CD14-positive monocyte (primary cell): ENCODE measurements around the gene DAPK2. TPM values are rescaled to one million over a fixed set of nuclear protein-coding genes. Genes with fewer than 3 reads are reported as not detected.
A peak's percentile ranks its signal among the peaks of the same experiment; 100 is the strongest.

Experiments
- DNase-seq, 3 donors: peaks; one replicate each; pipeline ENCODE4 v3.0.0-alpha.2; 2011 to 2022
- H2AFZ ChIP-seq: 2 replicates; pipeline ENCODE4 v1.6.0; 2012; ENCODE audit warnings: mild to moderate bottlenecking, low read depth, low read length, inconsistent platforms; ENCODE audit not compliant: insufficient read depth, poor library complexity, severe bottlenecking
- H3K27ac ChIP-seq, 2 donors: 1 replicate in 1 of 2; 2 replicates in 1 of 2; pipeline ENCODE4 v1.5.1; 2012 to 2013; ENCODE audit warnings: low read length in 2 of 2, control low read depth in 1 of 2, inconsistent platforms in 1 of 2, low read depth in 1 of 2, mild to moderate bottlenecking in 1 of 2
- H3K27me3 ChIP-seq, 2 donors: one replicate each; pipeline versions ENCODE4 v1.6.0 to v1.6.1; 2011 to 2013; ENCODE audit warnings: low read length in 2 of 2; ENCODE audit not compliant: control insufficient read depth in 2 of 2, insufficient read depth in 2 of 2
- H3K36me3 ChIP-seq, 2 donors: replicated peaks in 1 of 2; 1 replicate in 1 of 2; 2 replicates in 1 of 2; pipeline versions ENCODE4 v1.5.1 to v1.6.1; 2012 to 2013; ENCODE audit warnings: low read length in 2 of 2, control low read depth in 1 of 2, inconsistent platforms in 1 of 2, mild to moderate bottlenecking in 1 of 2; ENCODE audit not compliant: insufficient read depth in 2 of 2, control insufficient read depth in 1 of 2
- H3K4me1 ChIP-seq, 2 donors: 1 replicate in 1 of 2; 2 replicates in 1 of 2; pipeline versions ENCODE4 v1.5.1 to v1.6.1; 2012 to 2013; ENCODE audit warnings: low read length in 2 of 2, control low read depth in 1 of 2, inconsistent platforms in 1 of 2, mild to moderate bottlenecking in 1 of 2, moderate library complexity in 1 of 2; ENCODE audit not compliant: insufficient read depth in 2 of 2, control insufficient read depth in 1 of 2
- H3K4me2 ChIP-seq: replicated peaks from 2 replicates; pipeline ENCODE3; 2012; ENCODE audit warnings: low read length, moderate library complexity, mild to moderate bottlenecking; ENCODE audit not compliant: poor library complexity, severe bottlenecking; ENCODE audit errors: extremely low read depth
- H3K4me3 ChIP-seq, 3 experiments: fragments of 200-600 bp in 1 of 3; sonication (generic) in 1 of 3; replicated peaks in 1 of 3; 1 replicate in 2 of 3; 2 replicates in 1 of 3; pipeline ENCODE4 v1.5.1; 2011 to 2013; ENCODE audit warnings: low read length in 3 of 3, mild to moderate bottlenecking in 3 of 3, control low read depth in 2 of 3, low read depth in 2 of 3, inconsistent platforms in 1 of 3, moderate library complexity in 1 of 3
- H3K79me2 ChIP-seq: 2 replicates; pipeline ENCODE4 v1.6.0; 2012; ENCODE audit warnings: mild to moderate bottlenecking, control low read depth, inconsistent platforms, low read length, moderate library complexity; ENCODE audit not compliant: insufficient read depth
- H3K9ac ChIP-seq: 2 replicates; pipeline ENCODE4 v1.6.0; 2017; ENCODE audit warnings: low read length, mild to moderate bottlenecking; ENCODE audit not compliant: insufficient read depth, poor library complexity, severe bottlenecking
- H3K9me3 ChIP-seq, 2 donors: replicated peaks in 1 of 2; 1 replicate in 1 of 2; 2 replicates in 1 of 2; pipeline versions ENCODE4 v1.5.1 to v1.6.1; 2012 to 2013; ENCODE audit warnings: low read length in 2 of 2, control low read depth in 1 of 2; ENCODE audit not compliant: control insufficient read depth in 1 of 2, insufficient read depth in 1 of 2
- H4K20me1 ChIP-seq: 2 replicates; pipeline ENCODE4 v1.6.0; 2012; ENCODE audit warnings: mild to moderate bottlenecking, low read length, control low read depth, moderate library complexity; ENCODE audit not compliant: insufficient read depth
- H3K27ac Mint-ChIP-seq, 7 donors: one replicate each; pipeline ENCODE4 v1.8.0; 2020; ENCODE audit warnings: mild to moderate bottlenecking in 7 of 7, mixed read lengths in 7 of 7, moderate library complexity in 6 of 7, inconsistent platforms in 2 of 7
- H3K27me3 Mint-ChIP-seq, 3 donors: one replicate each; pipeline ENCODE4 v1.8.0; 2021 to 2022; ENCODE audit warnings: low read depth in 3 of 3, mild to moderate bottlenecking in 3 of 3, mixed read lengths in 3 of 3, moderate library complexity in 3 of 3, inconsistent platforms in 1 of 3
- H3K36me3 Mint-ChIP-seq, 2 donors: one replicate each; pipeline ENCODE4 v1.8.0; 2020; ENCODE audit warnings: mixed read lengths in 2 of 2, inconsistent platforms in 1 of 2, mild to moderate bottlenecking in 1 of 2
- H3K4me1 Mint-ChIP-seq: one replicate; pipeline ENCODE4 v1.8.0; 2020; ENCODE audit warnings: mild to moderate bottlenecking, mixed read lengths
- H3K4me3 Mint-ChIP-seq, 2 donors: one replicate each; pipeline ENCODE4 v1.8.0; 2020; ENCODE audit warnings: mild to moderate bottlenecking in 2 of 2, mixed read lengths in 2 of 2, moderate library complexity in 1 of 2
- H3K9me3 Mint-ChIP-seq, 7 donors: one replicate each; pipeline ENCODE4 v1.8.0; 2020 to 2022; ENCODE audit warnings: mixed read lengths in 7 of 7, mild to moderate bottlenecking in 6 of 7, moderate library complexity in 6 of 7, inconsistent platforms in 2 of 7
- WGBS: methylation state at CpG from one replicate; pipeline ENCODE4 v1.1.5; 2013; ENCODE audit warnings: missing lambda C conversion rate; ENCODE audit not compliant: insufficient coverage; 5-methylcytosine and 5-hydroxymethylcytosine counted together
- intact Hi-C, 2 donors: fragments of 100-400 bp; cut with micrococcal nuclease; formaldehyde crosslinking; loops; one replicate each; pipeline versions ENCODE4 v1.15.0 to v1.15.1; 2023
- polyA plus RNA-seq, 3 donors: library from polyadenylated mRNA; depleted of rRNA in 1 of 3; unstranded in 2 of 3; stranded (reverse) in 1 of 3; fragments of 300-500 nt in 2 of 3; fragments of >200 nt in 1 of 3; fragmentation: Illumina TruSeq in 2 of 3; gene quantifications; 1 replicate in 2 of 3; 2 replicates in 1 of 3; pipeline ENCODE4 v1.2.3, GENCODE V29; 2012 to 2021
- TF ChIP-seq, protein P1 (sequence below): fragments of 200-600 bp; IDR thresholded peaks from one replicate; pipeline ENCODE4 v1.8.0; 2022; ENCODE audit warnings: antibody characterized with exemption, mild to moderate bottlenecking

DAPK2 gene
- polyA plus RNA-seq, 3 donors, result 0.59 to 4.1 (median 2.1) TPM

- H3K9me3 Mint-ChIP-seq, result peaks cover 3 to 11% (median 9%) of the 10 kb centered on the region in 7 donors
- H3K4me1 Mint-ChIP-seq, result peaks cover 28% of the 10 kb centered on the region
- H3K27ac Mint-ChIP-seq, result peak overlapping the region in 1 of 7 donors; percentile 50
- peak overlapping the region in 1 of 2 donors; percentile 48 for H3K4me3 Mint-ChIP-seq
- no peak overlapping the region for H2AFZ ChIP-seq
- no peak overlapping the region for H3K4me3 ChIP-seq
- no peaks in the 10 kb centered on the region for H3K36me3 ChIP-seq
- peaks cover 14 to 22% of the 10 kb centered on the region in 2 donors for H3K4me1 ChIP-seq
- H3K4me2 ChIP-seq, result no peak overlapping the region
- H3K27me3 Mint-ChIP-seq, result peaks cover 0 to 1% (median 0%) of the 10 kb centered on the region in 3 donors
- WGBS, result 87% methylated on average over 4 of the region's 5 CpGs
- H4K20me1 ChIP-seq, result no peaks in the 10 kb centered on the region
- DNase-seq, result no peak
- H3K9ac ChIP-seq, result peak overlapping the region; percentile 22
- no peak overlapping the region for H3K27ac ChIP-seq
- H3K79me2 ChIP-seq, result no peaks in the 10 kb centered on the region
- intact Hi-C loops, result no loop called here
- peaks cover 0 to 6% of the 10 kb centered on the region in 2 donors for H3K36me3 Mint-ChIP-seq
- H3K9me3 ChIP-seq, result peaks cover 0 to 13% of the 10 kb centered on the region in 2 donors
- TF ChIP-seq, protein P1, sequence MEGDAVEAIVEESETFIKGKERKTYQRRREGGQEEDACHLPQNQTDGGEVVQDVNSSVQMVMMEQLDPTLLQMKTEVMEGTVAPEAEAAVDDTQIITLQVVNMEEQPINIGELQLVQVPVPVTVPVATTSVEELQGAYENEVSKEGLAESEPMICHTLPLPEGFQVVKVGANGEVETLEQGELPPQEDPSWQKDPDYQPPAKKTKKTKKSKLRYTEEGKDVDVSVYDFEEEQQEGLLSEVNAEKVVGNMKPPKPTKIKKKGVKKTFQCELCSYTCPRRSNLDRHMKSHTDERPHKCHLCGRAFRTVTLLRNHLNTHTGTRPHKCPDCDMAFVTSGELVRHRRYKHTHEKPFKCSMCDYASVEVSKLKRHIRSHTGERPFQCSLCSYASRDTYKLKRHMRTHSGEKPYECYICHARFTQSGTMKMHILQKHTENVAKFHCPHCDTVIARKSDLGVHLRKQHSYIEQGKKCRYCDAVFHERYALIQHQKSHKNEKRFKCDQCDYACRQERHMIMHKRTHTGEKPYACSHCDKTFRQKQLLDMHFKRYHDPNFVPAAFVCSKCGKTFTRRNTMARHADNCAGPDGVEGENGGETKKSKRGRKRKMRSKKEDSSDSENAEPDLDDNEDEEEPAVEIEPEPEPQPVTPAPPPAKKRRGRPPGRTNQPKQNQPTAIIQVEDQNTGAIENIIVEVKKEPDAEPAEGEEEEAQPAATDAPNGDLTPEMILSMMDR, result peak; percentile 25
- H3K27me3 ChIP-seq, result no peaks in the 10 kb centered on the region
These were observed 21.9 kb downstream of the DAPK2 start for GRCh38 chr15:64024172-64025050.

GRCh38 chr15:64023220-64023619 lies 23.1 kb downstream of the DAPK2 start:
- Mint-ChIP-seq H3K4me3 (no peak overlapping the region), H3K4me1 (peaks cover 28% of the 10 kb centered on the region), H3K9me3 (peaks cover 3 to 11% (median 9%) of the 10 kb centered on the region in 7 donors), H3K36me3 (peaks cover 0 to 6% of the 10 kb centered on the region in 2 donors), H3K27me3 (peaks cover 0 to 1% (median 0%) of the 10 kb centered on the region in 3 donors), H3K27ac (peak overlapping the region in 1 of 7 donors; percentile 75)
- no peak overlapping the region for H3K27ac ChIP-seq
- no peak overlapping the region for H2AFZ ChIP-seq
- H4K20me1 ChIP-seq, result no peaks in the 10 kb centered on the region
- H3K4me3 ChIP-seq, result no peak overlapping the region
- TF ChIP-seq, protein P1, result no peak
- intact Hi-C loops, result no loop called here
- DNase-seq, result no peak
- H3K36me3 ChIP-seq, result no peaks in the 10 kb centered on the region
- WGBS, result no CpG with 5 or more reads among the region's 1 CpG
- no peak overlapping the region for H3K4me2 ChIP-seq
- H3K79me2 ChIP-seq, result no peaks in the 10 kb centered on the region
- peaks cover 14 to 22% of the 10 kb centered on the region in 2 donors for H3K4me1 ChIP-seq
- H3K9ac ChIP-seq, result no peak overlapping the region
- H3K9me3 ChIP-seq, result peaks cover 0 to 13% of the 10 kb centered on the region in 2 donors
- no peaks in the 10 kb centered on the region for H3K27me3 ChIP-seq
